Erythroblast (primary cell): Measurements from ENCODE around the gene TMEM212.

Source experiments
- GATA1 ChIP-seq: IDR thresholded peaks from 2 replicates; pipeline ENCODE4 v1.6.1; 2011; ENCODE audit warnings: low read depth, mild to moderate bottlenecking, control low read depth, low read length, moderate library complexity
- POLR2A ChIP-seq: IDR thresholded peaks from 2 replicates; pipeline ENCODE4 v1.6.1; 2011; ENCODE audit warnings: mild to moderate bottlenecking, low read length

- no peak for TF ChIP-seq POLR2A
- no peak for TF ChIP-seq GATA1
These were observed 7.5 kb upstream of the TMEM212 start for GRCh38 chr3:171835613-171836012.
